Thymus (tissue), 11 donors: ENCODE data around the gene SEM1. TPM values are rescaled to one million over a fixed set of nuclear protein-coding genes. Genes with fewer than 3 reads are reported as not detected.
"Not testable (repeated sequence)": the region's sequence is repeated elsewhere in the genome, so short reads cannot be mapped to it uniquely, and the experiment has no call there.

Experiments used
- DNase-seq, 9 donors: peaks; one replicate each; pipeline ENCODE4 v3.0.0-alpha.2; 2013; ENCODE audit warnings: low spot score in 9 of 9, low read depth in 6 of 9, missing footprints in 1 of 9
- H3K27ac ChIP-seq, 2 donors: one replicate each; pipeline ENCODE4 v1.5.1; 2013; ENCODE audit warnings: control low read depth in 1 of 2, low read depth in 1 of 2, low read length in 1 of 2, mild to moderate bottlenecking in 1 of 2, moderate library complexity in 1 of 2
- H3K27me3 ChIP-seq, 2 donors: one replicate each; pipeline ENCODE4 v1.5.1; 2013; ENCODE audit warnings: low read length in 1 of 2; ENCODE audit not compliant: control insufficient read depth in 2 of 2, insufficient read depth in 1 of 2
- H3K36me3 ChIP-seq, 2 donors: one replicate each; pipeline ENCODE4 v1.5.1; 2013; ENCODE audit warnings: low read length in 1 of 2, mild to moderate bottlenecking in 1 of 2, moderate library complexity in 1 of 2; ENCODE audit not compliant: control insufficient read depth in 2 of 2, insufficient read depth in 2 of 2
- H3K4me1 ChIP-seq, 2 donors: one replicate each; pipeline ENCODE4 v1.5.1; 2013; ENCODE audit warnings: low read length in 2 of 2; ENCODE audit not compliant: control insufficient read depth in 2 of 2, insufficient read depth in 2 of 2
- H3K4me3 ChIP-seq, 2 donors: one replicate each; pipeline ENCODE4 v1.5.1; 2013; ENCODE audit warnings: low read length in 2 of 2, control low read depth in 1 of 2, mild to moderate bottlenecking in 1 of 2
- H3K9me3 ChIP-seq, 2 donors: one replicate each; pipeline ENCODE4 v1.5.1; 2013; ENCODE audit warnings: low read length in 1 of 2, mild to moderate bottlenecking in 1 of 2; ENCODE audit not compliant: control insufficient read depth in 2 of 2, insufficient read depth in 1 of 2
- WGBS: extraction: QIAGEN DNeasy Blood & Tissue Kit; methylation state at CpG from one replicate; pipeline ENCODE4 v1.1.7; 2013; 5-methylcytosine and 5-hydroxymethylcytosine counted together
- polyA plus RNA-seq: library from polyadenylated mRNA; stranded (reverse); fragments of 200-250 nt; gene quantifications from one replicate; pipeline ENCODE4 v1.2.3, GENCODE V29; 2013
- total RNA-seq: library from RNA; stranded (reverse); fragments of 120-200 nt; gene quantifications from one replicate; pipeline ENCODE4 v1.2.4, GENCODE V29; 2013
- donor health status: healthy.

The SEM1 gene
- total and polyA plus RNA-seq, 2 donors = 116 to 126 TPM

- not testable (repeated sequence) for H3K4me3 ChIP-seq, H3K36me3 ChIP-seq, H3K9me3 ChIP-seq, H3K27ac ChIP-seq, DNase-seq, H3K27me3 ChIP-seq, H3K4me1 ChIP-seq
- 98% methylated on average over 7 of the region's 7 CpGs for whole genome bisulfite sequencing
Observed at GRCh38 chr7:96698449-96698848, 11.2 kb downstream of the SEM1 start.

GRCh38 chr7:96697822-96698221, 11.8 kb downstream of the SEM1 start:
- no peak for DNase-seq
- no peaks in the 10 kb centered on the region for H3K36me3 ChIP-seq
- 95% methylated on average over 3 of the region's 3 CpGs for WGBS
- no peaks in the 10 kb centered on the region for H3K9me3 ChIP-seq
- no peak overlapping the region for H3K27ac ChIP-seq
- H3K4me3 ChIP-seq = no peak overlapping the region
- H3K4me1 ChIP-seq = no peaks in the 10 kb centered on the region
- H3K27me3 ChIP-seq = no peaks in the 10 kb centered on the region

GRCh38 chr7:96695581-96695980, 14.1 kb downstream of the SEM1 start:
- Histone ChIP-seq H3K27me3 (no peaks in the 10 kb centered on the region), H3K27ac (no peak overlapping the region), H3K9me3 (no peaks in the 10 kb centered on the region), H3K4me3 (no peak overlapping the region), H3K36me3 (peaks cover 0 to 4% of the 10 kb centered on the region in 2 donors), H3K4me1 (no peaks in the 10 kb centered on the region)
- 96% methylated on average over 1 of the region's 1 CpG for WGBS
- no peak for DNase-seq

- H3K27me3 ChIP-seq = no peaks in the 10 kb centered on the region
- 98% methylated on average over 4 of the region's 4 CpGs for WGBS
- H3K4me3 ChIP-seq = no peak overlapping the region
- DNase-seq = no peak
- H3K4me1 ChIP-seq = no peaks in the 10 kb centered on the region
- no peak overlapping the region for H3K27ac ChIP-seq
- H3K36me3 ChIP-seq = peaks cover 0 to 4% of the 10 kb centered on the region in 2 donors
- no peaks in the 10 kb centered on the region for H3K9me3 ChIP-seq
Observed at GRCh38 chr7:96694082-96694481, 15.6 kb downstream of the SEM1 start.

GRCh38 chr7:96691702-96692101, 17.9 kb downstream of the SEM1 start:
- H3K4me1 ChIP-seq = no peaks in the 10 kb centered on the region
- H3K9me3 ChIP-seq = no peaks in the 10 kb centered on the region
- H3K36me3 ChIP-seq = peaks cover 0 to 6% of the 10 kb centered on the region in 2 donors
- no peak overlapping the region for H3K27ac ChIP-seq
- H3K4me3 ChIP-seq = no peak overlapping the region
- H3K27me3 ChIP-seq = no peaks in the 10 kb centered on the region
- DNase-seq = no peak
- WGBS = 97% methylated on average over 1 of the region's 1 CpG

GRCh38 chr7:96689414-96689813, 20.2 kb downstream of the SEM1 start:
- 97% methylated on average over 1 of the region's 1 CpG for WGBS

GRCh38 chr7:96686305-96686704, 23.3 kb downstream of the SEM1 start:
- Histone ChIP-seq H3K27ac (no peak overlapping the region), H3K36me3 (peaks cover 0 to 5% of the 10 kb centered on the region in 2 donors), H3K9me3 (no peaks in the 10 kb centered on the region), H3K27me3 (no peaks in the 10 kb centered on the region), H3K4me1 (no peaks in the 10 kb centered on the region), H3K4me3 (no peak overlapping the region)
- DNase-seq = no peak

More at GRCh38 chr7:96689414-96689813, 20.2 kb downstream of the SEM1 start:
- no peak for DNase-seq
- no peak overlapping the region for H3K27ac ChIP-seq
- H3K27me3 ChIP-seq = no peaks in the 10 kb centered on the region
- H3K4me1 ChIP-seq = no peaks in the 10 kb centered on the region
- peaks cover 0 to 9% of the 10 kb centered on the region in 2 donors for H3K36me3 ChIP-seq
- no peaks in the 10 kb centered on the region for H3K9me3 ChIP-seq
- H3K4me3 ChIP-seq = no peak overlapping the region

- no peak for DNase-seq
- WGBS = 94% methylated on average over 1 of the region's 1 CpG
- no peaks in the 10 kb centered on the region for H3K4me1 ChIP-seq
- no peaks in the 10 kb centered on the region for H3K9me3 ChIP-seq
- no peak overlapping the region for H3K27ac ChIP-seq
- peaks cover 0 to 5% of the 10 kb centered on the region in 2 donors for H3K36me3 ChIP-seq
- no peak overlapping the region for H3K4me3 ChIP-seq
- no peaks in the 10 kb centered on the region for H3K27me3 ChIP-seq
Observed at GRCh38 chr7:96685755-96686154, 23.9 kb downstream of the SEM1 start.

GRCh38 chr7:96685353-96685752, 24.3 kb downstream of the SEM1 start:
- Histone ChIP-seq H3K4me3 (no peak overlapping the region), H3K9me3 (no peaks in the 10 kb centered on the region), H3K27me3 (no peaks in the 10 kb centered on the region), H3K36me3 (peaks cover 0 to 5% of the 10 kb centered on the region in 2 donors), H3K27ac (no peak overlapping the region), H3K4me1 (no peaks in the 10 kb centered on the region)
- peak in 1 of 9 donors; percentile 17 for DNase-seq
- WGBS = 32% methylated on average over 3 of the region's 3 CpGs

- Histone ChIP-seq H3K27me3 (no peaks in the 10 kb centered on the region), H3K4me3 (no peak overlapping the region), H3K9me3 (no peaks in the 10 kb centered on the region), H3K27ac (no peak overlapping the region), H3K4me1 (no peaks in the 10 kb centered on the region), H3K36me3 (peaks cover 0 to 2% of the 10 kb centered on the region in 2 donors)
- WGBS = 95% methylated on average over 4 of the region's 4 CpGs
- no peak for DNase-seq
Observed at GRCh38 chr7:96679886-96680285, 29.8 kb downstream of the SEM1 start.
